ENCODE data around the gene TGM2.
A peak's percentile ranks its signal among the peaks of the same experiment; 100 is the strongest.

TGM2 gene

DNA sequence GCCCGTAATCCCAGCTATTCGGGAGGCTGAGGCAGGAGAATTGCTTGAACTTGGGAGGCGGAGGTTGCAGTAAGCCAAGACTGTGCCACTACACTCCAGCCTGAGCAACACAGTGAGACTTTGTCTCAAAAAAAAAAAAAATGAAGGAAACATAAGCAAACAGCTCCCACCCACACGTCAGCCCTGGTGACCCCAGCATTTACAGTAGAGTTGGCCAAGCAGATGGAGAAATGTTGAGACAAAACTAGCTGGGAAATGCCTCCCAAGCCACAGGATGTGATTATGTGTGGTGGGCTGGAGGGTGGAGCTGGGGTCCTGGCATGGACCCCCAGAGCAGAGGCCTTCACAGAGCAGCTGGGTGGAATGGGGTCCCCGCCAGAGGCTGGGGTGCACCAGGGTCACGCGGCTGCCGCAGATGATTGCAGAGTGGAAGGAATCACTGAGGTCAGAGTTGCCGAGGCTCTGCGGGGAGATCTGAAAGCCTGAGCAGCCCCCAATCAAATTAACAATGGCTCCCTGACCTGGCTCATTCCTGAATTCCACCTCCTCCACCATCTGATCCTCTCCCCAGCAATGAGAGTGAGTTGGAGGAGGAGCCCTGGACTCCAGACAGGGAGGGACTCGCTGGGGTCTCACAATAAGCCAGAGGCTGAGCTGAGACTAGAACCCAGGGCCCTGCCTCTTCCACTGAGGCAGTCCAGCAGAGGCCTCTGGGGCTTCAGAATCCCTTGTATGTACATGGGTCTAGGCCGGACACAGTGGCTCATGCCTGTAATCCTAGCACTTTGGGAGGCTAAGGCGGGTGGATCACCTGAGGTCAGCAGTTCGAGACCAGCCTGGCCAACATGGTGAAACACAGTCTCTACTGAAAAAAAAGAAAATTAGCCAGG lies 34.7 kb upstream of the TGM2 start:
- no peak for DNase-seq

DNA sequence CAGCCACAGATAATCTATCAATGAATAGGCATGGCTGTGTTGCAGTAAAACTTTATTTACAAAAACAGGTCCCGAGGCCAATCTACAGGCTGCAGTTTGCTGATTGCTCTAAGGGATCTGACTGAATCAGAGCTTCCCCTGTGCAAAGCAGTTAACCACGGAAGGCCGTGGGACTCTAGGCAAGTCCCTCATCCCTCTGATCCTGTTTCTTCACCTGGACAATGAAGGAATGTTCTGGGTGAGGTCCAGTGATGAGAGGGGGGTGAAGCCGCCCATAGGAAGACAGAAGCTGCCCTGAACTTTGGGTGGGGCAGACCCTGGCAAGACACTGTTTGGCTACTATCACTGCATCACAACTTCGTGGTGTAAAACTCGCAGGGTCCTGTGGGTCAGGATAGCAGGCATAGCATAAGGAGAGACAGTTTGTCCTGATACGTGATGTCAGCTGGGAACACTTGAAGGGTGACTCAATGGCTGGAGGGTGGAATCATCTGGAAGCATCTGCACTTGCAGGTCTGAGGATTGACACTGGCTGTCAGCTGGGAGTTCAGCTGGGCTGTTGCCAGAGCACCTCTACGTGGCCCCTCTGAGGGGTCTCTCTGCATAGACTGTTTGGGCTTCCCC lies 33.3 kb upstream of the TGM2 start:
- DNase-seq, result no peak

DNA sequence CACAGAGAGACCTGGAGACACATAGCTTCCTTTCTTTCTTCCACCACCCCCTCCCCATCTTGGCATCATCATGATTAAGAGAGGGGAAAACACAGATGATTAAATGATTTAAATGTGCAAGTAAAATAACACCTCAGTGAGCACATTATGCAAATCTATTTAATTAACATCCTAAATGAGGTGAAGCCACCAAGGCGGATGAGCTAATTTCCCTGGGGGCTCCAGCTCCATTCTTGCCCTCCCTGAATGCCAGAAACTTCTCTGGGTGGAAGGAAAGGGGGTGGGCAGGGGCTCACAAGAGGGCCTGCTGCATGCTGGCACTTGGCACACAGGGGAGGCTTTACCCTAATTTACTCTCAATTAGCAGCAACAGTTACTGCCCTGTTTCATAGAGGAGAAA lies 32.5 kb upstream of the TGM2 start:
- no peak for DNase-seq

DNA sequence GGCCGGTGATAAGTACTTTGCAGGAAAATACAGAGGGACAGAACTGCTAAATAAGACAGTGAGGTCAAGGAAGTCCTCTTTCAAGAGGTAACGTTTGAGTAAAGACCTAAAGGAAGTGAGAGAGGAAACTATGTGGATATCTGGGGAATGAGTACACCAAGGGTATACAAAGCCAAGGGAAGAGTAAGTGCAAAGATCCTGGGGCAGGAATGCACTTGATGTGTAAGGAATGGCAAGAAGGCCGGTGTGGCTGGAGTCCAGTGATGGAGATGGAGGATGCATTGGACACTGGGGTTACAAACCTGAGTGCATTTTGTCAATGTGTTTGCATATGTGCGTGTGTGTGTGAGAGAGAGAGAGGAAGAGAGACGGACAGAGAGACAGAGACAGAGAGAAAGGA lies 32.1 kb upstream of the TGM2 start:
- DNase-seq, result no peak

DNA sequence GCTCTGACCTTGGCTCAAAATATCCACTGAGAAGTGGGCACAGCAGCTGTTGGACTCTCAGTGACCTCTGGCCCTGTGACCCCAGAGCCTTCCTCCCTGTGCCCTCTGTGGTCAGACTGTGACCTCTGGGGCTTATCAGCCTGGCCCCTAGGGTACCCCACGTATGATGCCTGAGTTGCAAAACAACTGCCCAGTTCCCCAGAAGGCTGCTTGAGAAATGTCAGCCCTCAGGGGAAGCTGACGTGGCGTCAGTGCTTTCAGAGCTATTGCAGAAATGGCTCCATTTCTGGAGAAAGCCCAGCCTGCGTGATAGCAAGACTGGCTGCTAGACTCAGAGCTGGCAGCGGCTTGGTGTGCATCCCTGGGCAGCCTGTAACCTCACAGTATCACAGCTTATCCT lies 31.5 kb upstream of the TGM2 start:
- DNase-seq, result peak in 1 of 2 donors; percentile 41

DNA sequence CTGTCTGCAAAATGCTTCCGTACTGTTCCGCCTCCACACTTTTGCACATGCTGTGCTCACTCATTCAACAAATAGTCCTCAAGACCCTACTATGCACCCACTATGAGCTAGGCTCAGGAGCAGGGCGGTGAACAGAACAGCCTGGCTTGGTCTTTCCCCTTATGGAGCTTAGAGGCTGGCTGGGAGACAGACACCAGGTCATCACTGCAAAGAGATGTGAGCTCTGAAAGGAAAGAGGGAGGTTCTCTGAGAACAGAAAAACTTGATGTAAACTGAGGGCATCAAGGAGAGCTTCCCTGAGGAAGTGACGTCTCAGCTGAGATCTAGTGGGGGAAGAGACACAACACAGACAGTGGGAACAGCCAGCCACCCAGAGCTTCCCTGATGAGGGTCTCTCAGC lies 31.0 kb upstream of the TGM2 start:
- no peak for DNase-seq

DNA sequence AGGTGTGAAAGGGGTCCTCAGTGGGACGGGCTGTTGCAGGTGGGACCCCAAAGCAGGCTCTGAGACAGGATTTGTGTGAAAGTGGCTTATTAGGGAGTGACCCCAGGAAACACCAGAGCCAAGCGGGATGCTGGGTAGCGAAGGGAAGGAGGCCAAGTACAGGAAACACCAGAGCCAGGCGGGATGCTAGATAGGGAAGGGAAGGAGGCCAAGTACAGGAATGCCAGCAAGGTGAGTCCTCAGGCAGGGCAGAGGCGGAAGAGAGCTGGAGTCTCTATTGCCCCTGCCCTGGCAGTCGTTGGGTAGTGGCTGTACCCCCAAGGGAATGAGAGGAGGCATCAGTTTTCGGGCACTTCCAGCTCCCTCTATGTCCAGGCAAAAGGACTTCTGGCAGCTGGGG lies 30.5 kb upstream of the TGM2 start:
- no peak for DNase-seq

DNA sequence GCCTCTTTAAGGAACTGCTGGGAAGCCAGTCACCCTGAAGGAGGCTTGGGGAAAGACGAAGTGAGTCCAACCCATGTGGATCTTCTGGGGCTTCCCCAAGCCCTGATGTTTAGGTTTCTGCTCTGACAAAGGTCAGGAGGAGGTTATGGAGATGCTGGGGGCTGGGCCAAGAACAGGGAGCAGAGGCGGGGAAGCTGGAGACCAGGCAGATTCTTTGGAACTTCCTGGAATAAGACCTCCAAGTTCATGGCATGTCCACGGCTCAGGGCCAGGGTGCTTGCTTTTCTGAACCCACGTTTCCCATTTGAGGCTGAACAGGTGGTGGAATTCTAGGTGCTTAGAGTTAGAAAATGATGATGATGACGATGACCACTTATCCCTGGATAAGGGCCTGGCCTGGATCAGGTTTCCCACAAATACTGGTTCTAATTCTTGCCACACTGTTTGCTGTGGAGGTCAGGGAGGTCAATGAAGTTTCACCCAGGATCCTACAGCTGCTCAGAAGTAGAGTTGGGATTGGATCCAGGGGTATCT lies 30.0 kb upstream of the TGM2 start:
- no peak for DNase-seq

DNA sequence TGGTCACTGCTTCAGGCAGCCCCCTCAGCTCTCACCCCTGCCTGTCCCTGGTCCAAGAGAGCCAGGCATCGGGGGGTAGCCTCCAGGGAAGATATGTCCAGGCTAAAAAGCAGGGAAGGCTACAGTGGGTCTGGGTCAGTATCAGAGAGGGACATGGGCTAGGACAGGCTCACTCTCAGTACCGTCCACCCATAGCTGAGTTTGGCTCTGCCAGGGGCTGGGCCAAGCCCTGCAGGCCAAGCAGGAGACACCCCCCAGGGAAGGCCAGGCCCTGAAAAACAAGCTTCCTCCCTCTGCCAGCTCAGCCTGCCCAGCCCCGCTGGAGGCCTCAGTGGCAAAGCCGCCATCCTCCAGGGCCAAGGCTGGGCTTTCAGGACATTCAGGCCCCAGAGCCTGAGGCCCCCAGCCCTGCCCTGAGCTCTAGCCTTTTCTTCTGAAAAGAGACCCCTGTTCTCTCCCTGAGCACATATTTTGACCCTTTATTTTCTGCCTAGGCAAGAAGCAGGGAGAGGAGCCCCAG lies 28.6 kb upstream of the TGM2 start:
- DNase-seq, result no peak

DNA sequence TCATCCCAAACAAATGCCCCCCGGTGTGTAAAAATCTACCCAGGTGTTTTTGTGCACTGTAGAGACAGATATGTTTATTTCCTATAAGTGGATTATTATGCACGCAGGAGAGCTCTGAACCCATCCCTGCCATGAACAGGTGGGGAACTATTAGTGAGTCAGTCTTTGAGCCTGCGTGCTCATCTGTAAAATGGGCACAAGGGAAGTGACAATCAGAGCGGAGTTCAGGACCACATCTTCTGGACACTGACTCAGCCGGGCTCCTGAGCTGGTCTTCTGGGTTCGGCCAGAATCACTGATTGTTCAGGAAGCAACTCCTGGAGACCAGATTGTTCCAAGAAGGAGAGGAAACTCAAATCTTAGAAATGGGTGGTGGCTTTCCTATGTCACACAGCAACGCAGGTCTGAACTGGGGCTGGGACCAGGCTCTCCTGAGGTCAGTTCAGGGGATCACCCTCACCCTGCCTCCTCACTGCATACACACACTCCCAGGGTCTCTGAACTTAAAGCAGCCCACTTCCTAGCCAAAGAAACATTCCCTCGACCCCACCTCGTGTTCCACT lies 27.3 kb upstream of the TGM2 start:
- no peak for DNase-seq

DNA sequence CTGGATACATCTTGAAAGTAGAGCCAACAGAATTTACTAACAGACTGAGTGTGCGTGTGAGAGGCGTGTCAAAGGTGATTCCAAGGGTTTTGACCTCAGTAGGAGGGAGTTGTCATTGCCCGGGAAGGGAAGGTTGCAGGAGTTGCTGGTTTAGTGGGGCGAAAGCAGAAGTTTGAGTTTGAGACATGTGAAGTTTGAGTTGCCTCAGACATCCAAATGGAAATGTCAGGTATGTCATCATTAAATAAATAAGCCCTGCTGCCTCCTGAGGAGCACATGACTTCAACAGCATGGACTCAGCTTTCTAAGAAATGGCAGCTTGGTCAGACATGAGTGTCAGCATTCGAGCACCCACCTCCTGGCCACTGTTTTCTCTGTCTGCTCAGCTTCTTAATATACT lies 26.6 kb upstream of the TGM2 start:
- no peak for DNase-seq

DNA sequence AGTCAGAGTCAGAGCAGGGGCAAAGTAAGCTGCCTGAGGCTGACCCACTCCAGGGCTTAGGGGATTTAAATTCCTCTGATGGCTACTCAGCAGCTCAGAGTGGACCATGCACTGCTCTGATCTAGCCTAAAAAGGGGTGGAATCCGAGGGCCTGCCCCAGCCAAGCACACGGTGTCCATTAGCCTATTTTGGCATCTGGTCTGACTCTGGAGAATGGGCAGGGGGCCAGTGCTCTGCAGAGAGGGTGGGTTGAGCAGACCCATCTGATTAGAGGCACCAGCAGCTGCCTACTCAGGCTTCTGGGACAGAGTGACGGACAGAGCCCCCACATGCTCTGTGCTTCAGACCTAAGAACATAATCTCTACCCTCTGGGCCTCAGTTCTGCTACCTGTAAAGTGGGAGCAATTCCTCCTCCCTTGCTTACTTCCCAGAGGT lies 25.9 kb upstream of the TGM2 start:
- DNase-seq, result no peak

DNA sequence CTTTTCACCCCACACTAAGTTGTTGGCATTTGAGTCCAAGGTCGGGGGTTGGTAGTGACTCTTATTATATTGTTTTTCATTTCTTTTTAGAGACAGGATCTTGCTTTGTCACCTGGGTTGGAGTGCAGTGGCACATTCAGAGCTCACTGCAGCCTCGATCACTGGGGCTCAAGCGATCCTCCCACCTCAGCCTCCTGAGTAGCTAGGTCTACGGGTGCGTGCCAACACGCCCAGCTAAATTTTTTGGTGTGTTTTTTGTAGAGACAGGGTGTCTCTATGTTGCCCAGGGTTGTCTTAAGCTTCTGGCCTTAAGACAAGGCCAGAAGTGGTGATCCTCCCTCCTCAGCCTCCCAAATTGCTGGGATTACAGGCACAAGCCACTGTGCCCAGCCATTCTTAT lies 25.1 kb upstream of the TGM2 start:
- no peak for DNase-seq

DNA sequence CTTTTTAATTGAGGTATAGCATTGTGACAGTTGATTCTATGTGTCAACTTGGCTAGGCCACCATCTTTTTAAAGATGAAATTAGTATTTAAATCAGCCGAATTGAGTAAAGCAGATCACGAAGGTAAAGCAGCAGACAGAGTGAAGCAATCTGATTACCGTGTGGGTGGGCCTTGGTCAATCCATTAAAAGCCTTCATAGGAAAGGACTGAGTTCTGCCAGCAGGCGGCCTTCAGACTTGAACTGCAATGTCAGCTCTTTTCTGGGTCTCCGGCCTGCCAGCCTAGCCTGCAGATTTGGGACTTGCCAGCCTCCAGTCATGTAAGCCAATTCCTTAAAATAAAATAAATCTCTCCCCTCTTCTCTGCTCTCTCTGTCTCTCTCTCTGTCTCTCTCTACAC lies 22.4 kb upstream of the TGM2 start:
- no peak for DNase-seq

DNA sequence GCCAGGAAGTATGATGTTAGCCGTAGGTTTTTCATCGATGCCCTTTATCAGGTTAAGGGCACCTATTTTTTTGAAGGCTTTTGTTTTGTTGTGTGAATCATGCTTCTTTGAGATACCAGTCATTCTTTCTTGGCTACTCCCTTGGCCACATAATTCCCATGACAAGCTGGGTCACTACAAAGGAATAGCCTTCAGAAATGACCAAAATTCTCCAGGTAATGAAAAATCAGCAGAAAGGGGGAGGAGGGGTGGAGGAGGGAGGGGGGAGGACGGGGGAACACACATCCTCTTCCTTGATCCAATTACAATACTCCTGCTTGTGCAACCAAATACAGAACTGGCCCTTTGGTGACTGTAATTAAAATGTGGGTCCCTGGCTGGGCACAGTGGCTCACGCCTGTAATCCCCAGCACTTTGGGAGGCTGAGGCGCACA lies 21.7 kb upstream of the TGM2 start:
- no peak for DNase-seq

DNA sequence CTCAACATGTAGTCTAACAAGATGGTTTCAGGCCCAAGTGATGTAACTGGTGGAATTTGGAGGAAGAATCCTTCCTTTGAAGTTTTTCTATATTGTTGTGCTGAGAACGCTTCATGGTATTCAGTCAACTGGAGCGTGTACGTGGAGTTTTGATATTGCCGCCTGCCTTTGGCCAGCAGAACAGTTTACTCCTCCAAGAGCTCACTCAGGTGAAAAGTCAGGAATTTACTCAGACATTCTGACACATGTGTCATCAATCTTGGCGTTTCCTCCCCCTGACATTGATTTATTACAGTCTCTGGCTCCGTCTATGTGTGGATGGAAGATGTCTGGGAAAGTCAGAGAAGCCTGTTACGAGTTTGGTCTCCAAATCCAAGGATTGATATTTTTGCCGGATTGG lies 19.0 kb upstream of the TGM2 start:
- DNase-seq, result no peak

DNA sequence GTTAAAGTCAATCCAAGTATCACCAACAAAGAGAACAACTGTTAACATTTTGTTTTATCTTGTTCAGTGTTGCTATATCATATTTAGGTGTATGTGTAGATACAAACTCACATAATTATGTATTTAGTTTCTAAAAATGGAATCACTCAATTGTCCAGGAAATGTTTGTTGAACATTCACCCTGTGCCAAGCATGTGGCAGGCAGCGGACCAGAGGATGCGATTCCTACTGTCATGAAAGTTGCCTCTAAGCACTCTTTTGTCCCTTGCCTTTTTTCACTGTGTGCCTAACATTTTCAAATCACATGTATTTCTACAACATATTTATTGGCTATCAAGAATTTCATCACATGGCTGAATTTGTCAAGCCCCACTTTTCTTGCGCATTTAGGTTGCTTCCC lies 16.9 kb upstream of the TGM2 start:
- DNase-seq, result no peak

DNA sequence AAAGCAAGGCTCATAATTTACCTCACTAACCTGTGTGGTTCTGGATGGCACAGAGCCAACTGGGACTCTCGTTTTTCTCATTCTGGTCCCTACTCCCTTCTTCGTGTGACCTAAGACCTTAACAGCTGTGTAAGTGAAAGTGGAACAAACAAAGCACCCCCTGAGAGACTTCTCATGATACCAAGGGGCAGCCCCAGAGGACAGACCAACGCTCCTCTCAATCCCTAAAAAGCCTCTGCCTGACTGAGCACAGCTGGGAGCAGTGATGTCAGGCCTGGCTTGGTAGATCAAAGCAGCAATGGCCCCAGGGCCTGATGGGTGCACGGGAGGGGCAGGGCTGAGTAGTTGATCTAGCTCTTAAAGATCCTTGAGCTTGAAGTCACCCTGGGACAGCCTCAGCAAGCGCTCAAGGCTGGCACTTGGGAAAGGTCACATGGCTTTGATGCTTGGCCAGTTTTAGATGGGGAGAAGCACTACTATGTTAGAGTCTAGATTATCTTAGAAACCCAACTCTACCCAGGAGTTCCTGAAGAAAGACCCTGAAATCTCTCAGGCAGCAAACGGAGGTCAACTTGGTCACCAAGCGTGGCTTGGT lies 16.2 kb upstream of the TGM2 start:
- no peak for DNase-seq

DNA sequence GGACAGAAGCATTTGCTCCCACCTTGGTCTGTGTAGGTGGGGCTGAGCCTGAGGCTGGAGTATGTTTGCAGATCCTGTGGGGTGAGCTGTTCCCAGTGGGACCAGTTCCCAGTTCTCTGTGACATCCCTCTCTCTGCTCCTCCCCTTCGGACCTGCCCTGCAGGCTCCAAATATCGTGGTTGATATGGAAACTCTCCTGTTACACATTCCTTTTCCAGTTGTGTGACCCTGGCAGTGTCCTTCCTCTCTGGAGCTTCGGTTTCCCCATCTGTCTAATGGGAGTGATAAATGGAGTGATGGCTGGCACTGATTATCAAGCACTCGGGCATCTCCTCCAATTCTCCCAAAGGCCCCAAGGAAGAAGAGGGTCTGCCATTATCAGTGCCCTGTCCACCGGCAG lies 15.7 kb upstream of the TGM2 start:
- DNase-seq, result no peak

DNA sequence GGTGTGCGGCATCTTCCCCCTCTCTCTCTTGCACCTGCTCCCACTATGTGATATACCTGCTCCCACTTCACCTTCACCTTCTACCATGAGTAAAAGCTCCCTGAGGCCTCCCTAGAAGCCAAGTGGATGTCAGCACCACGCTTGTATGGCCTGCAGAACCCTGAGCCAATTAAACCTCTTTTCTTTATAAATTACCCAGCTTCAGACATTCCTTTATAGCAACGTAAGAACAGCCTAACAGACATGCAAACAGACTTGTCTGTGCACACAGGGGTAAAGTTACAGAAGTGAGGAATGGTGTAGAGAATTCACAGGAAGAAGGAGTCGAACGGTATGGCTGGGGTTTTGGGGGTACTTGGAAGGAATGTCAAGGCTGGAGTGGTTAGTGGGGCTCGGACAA lies 14.8 kb upstream of the TGM2 start:
- DNase-seq, result no peak

DNA sequence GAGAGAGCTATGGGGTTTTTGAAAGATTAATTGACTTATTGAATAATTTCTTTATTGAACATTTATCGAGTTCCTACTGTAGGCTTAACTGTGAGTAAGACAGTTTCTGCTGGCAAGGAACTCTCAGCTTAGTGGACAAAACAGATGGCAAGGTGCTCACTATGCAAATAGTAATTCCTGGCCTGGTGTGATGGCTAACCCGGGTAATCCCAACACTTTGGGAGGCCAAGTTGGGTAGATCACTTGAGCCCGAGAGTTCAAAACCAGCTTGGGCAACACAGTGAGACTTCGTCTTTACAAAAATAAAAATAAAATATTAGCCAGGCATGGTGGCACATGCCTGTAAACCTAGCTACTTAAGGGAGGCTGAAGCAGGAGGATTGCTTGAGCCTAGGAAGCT lies 13.5 kb upstream of the TGM2 start:
- DNase-seq, result no peak

DNA sequence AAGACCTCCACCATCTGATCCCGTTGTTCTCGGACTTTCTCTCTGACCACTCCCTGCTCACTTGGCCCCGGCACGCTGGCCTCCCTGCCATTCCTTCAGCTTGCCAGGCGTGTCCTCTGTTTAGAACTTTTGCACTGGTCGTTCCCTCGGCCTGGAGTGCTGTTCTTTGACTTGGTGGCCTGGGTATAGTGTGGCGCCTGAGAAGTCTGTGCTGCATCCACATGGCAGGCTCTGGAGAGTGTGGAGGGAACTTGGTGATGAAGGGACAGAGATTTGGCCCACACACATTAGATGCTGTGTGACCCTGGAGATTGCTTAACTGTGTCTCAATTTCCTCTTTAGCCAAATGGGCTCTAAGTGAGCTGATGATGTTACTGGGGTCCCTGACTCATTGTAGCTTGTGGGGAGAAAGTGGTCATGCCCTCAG lies 13.0 kb upstream of the TGM2 start:
- DNase-seq, result no peak

DNA sequence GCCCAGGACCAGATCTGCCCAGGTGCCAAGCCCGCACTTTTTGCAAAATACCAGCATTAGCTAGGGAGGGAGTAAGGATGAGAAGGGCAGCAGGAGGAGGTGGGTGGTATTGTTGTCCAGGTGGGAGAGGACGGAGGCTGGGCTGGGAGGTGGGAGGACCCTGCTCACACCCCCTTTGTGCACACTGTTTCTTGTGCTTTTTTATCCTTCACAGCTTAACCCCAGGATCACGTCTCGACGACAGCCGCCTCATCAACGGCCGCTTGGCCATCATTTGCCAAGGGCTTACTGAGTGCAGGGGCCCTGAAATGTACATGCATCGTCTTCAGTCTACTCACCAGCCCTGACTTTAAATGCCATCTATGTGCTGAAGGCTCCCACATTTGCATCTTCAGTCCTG lies 12.1 kb upstream of the TGM2 start:
- no peak for DNase-seq
